ENCODE results near the gene CD48.
A peak's percentile ranks its signal among the peaks of the same experiment; 100 is the strongest.
"Not testable (repeated sequence)": the region's sequence is repeated elsewhere in the genome, so short reads cannot be mapped to it uniquely, and the experiment has no call there.

The CD48 gene

GRCh38 chr1:160712525-160713080 lies 981 bp upstream of the CD48 start:
- DNase-seq, result peak; percentile 74

GRCh38 chr1:160711276-160711601 lies 383 bp downstream of the CD48 start:
- DNase-seq, result no peak

- no peak for DNase-seq
Measured at GRCh38 chr1:160710517-160711252, 937 bp downstream of the CD48 start.

- no peak for DNase-seq
Measured at GRCh38 chr1:160709715-160710114, 1.9 kb downstream of the CD48 start.

GRCh38 chr1:160708801-160709200 lies 2.8 kb downstream of the CD48 start:
- peak; percentile 55 for DNase-seq

- peak; percentile 32 for DNase-seq
Measured at GRCh38 chr1:160708118-160708517, 3.5 kb downstream of the CD48 start.

- DNase-seq, result peak; percentile 51
Measured at GRCh38 chr1:160707236-160708064, 4.2 kb downstream of the CD48 start.

GRCh38 chr1:160706526-160707235 lies 4.9 kb downstream of the CD48 start:
- no peak for DNase-seq

- no peak for DNase-seq
Measured at GRCh38 chr1:160705742-160706141, 5.9 kb downstream of the CD48 start.

GRCh38 chr1:160705212-160705621 lies 6.4 kb downstream of the CD48 start:
- not testable (repeated sequence) for DNase-seq

- DNase-seq, result no peak
Measured at GRCh38 chr1:160704250-160704649, 7.4 kb downstream of the CD48 start.

GRCh38 chr1:160702100-160702499 lies 9.5 kb downstream of the CD48 start:
- DNase-seq, result no peak

GRCh38 chr1:160692390-160692789 lies 19.2 kb downstream of the CD48 start:
- DNase-seq, result not testable (repeated sequence)

GRCh38 chr1:160685266-160685665 lies 26.4 kb downstream of the CD48 start:
- DNase-seq, result no peak

- peak; percentile 48 for DNase-seq
Measured at GRCh38 chr1:160682983-160683865, 28.4 kb downstream of the CD48 start.

- DNase-seq, result no peak
Measured at GRCh38 chr1:160681891-160682140, 29.8 kb downstream of the CD48 start.

- DNase-seq, result peak; percentile 88
Measured at GRCh38 chr1:160681066-160681890, 30.3 kb downstream of the CD48 start.

GRCh38 chr1:160680399-160680798 lies 31.2 kb downstream of the CD48 start:
- no peak for DNase-seq

- no peak for DNase-seq
Measured at GRCh38 chr1:160679893-160680292, 31.7 kb downstream of the CD48 start.

- DNase-seq, result no peak
Measured at GRCh38 chr1:160676869-160677597, 34.6 kb downstream of the CD48 start.

All from CD4-positive, alpha-beta T cell treated with Interleukin-12 subunit alpha and Interleukin-12 subunit beta, for 1 hour (primary cell).